HL-60 (cell line): ENCODE data around the gene ZNF629.

ENCODE experiments used
- CTCF ChIP-seq: IDR thresholded peaks from one replicate; pipeline ENCODE4 v1.5.1; 2011; ENCODE audit warnings: low read length, control low read depth, inconsistent platforms; ENCODE audit not compliant: insufficient read depth
- TF ChIP-seq, protein P1 (sequence below): IDR thresholded peaks from 2 replicates; pipeline ENCODE4 v1.6.1; 2012; ENCODE audit warnings: low read depth; ENCODE audit not compliant: insufficient replicate concordance

- TF ChIP-seq CTCF = no peak
- TF ChIP-seq, protein P1, sequence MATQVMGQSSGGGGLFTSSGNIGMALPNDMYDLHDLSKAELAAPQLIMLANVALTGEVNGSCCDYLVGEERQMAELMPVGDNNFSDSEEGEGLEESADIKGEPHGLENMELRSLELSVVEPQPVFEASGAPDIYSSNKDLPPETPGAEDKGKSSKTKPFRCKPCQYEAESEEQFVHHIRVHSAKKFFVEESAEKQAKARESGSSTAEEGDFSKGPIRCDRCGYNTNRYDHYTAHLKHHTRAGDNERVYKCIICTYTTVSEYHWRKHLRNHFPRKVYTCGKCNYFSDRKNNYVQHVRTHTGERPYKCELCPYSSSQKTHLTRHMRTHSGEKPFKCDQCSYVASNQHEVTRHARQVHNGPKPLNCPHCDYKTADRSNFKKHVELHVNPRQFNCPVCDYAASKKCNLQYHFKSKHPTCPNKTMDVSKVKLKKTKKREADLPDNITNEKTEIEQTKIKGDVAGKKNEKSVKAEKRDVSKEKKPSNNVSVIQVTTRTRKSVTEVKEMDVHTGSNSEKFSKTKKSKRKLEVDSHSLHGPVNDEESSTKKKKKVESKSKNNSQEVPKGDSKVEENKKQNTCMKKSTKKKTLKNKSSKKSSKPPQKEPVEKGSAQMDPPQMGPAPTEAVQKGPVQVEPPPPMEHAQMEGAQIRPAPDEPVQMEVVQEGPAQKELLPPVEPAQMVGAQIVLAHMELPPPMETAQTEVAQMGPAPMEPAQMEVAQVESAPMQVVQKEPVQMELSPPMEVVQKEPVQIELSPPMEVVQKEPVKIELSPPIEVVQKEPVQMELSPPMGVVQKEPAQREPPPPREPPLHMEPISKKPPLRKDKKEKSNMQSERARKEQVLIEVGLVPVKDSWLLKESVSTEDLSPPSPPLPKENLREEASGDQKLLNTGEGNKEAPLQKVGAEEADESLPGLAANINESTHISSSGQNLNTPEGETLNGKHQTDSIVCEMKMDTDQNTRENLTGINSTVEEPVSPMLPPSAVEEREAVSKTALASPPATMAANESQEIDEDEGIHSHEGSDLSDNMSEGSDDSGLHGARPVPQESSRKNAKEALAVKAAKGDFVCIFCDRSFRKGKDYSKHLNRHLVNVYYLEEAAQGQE = no peak
Observed at GRCh38 chr16:30761928-30762902, 24.8 kb downstream of the ZNF629 start, which contains the start of the genes CFAP119 and RNF40.
